HT-29 (cell line): Measurements from ENCODE around the gene ANKRD44. TPM values are rescaled to one million over a fixed set of nuclear protein-coding genes. Genes with fewer than 3 reads are reported as not detected.
"Not testable (repeated sequence)": the region's sequence is repeated elsewhere in the genome, so short reads cannot be mapped to it uniquely, and the experiment has no call there.

Source experiments
- DNase-seq: peaks from one replicate; pipeline ENCODE4 v3.0.0-alpha.2; 2015; ENCODE audit warnings: low spot score
- total RNA-seq: library from RNA; depleted of rRNA; stranded (reverse); fragments of >200 nt; shearing (Covaris generic); gene quantifications from 2 replicates; pipeline ENCODE4 v1.2.3, GENCODE V29; 2014; rRNA removed

ANKRD44 gene
- 1.9 and 2.8 TPM in 2 replicates for total RNA-seq

GRCh38 chr2:197310271-197310985 lies at the start of gene ANKRD44:
Gene ANKRD44 (minus strand): TSS chr2:197310780. CDS start chr2:197310604, 176 bp downstream.
- peak; percentile 79 for DNase-seq

- DNase-seq = no peak
Observed at GRCh38 chr2:197359859-197360258, 49.3 kb upstream of the ANKRD44 start.

GRCh38 chr2:197358931-197359330 lies 48.4 kb upstream of the ANKRD44 start:
- no peak for DNase-seq

- no peak for DNase-seq
Observed at GRCh38 chr2:197357986-197358385, 47.4 kb upstream of the ANKRD44 start.

- no peak for DNase-seq
Observed at GRCh38 chr2:197356136-197356535, 45.6 kb upstream of the ANKRD44 start.

- no peak for DNase-seq
Observed at GRCh38 chr2:197354169-197354558, 43.6 kb upstream of the ANKRD44 start.

GRCh38 chr2:197353393-197354168 lies 43.0 kb upstream of the ANKRD44 start:
- no peak for DNase-seq

- no peak for DNase-seq
Observed at GRCh38 chr2:197349699-197350098, 39.1 kb upstream of the ANKRD44 start.

GRCh38 chr2:197348721-197349360 lies 38.3 kb upstream of the ANKRD44 start:
- DNase-seq = no peak

- DNase-seq = no peak
Observed at GRCh38 chr2:197345846-197346370, 35.3 kb upstream of the ANKRD44 start.

- not testable (repeated sequence) for DNase-seq
Observed at GRCh38 chr2:197343968-197344367, 33.4 kb upstream of the ANKRD44 start.

GRCh38 chr2:197340591-197340990 lies 30.0 kb upstream of the ANKRD44 start:
- DNase-seq = no peak

- no peak for DNase-seq
Observed at GRCh38 chr2:197339496-197340220, 29.1 kb upstream of the ANKRD44 start.

GRCh38 chr2:197339016-197339415 lies 28.4 kb upstream of the ANKRD44 start:
- DNase-seq = no peak

GRCh38 chr2:197332641-197333040 lies 22.1 kb upstream of the ANKRD44 start:
- no peak for DNase-seq

- DNase-seq = no peak
Observed at GRCh38 chr2:197328461-197328860, 17.9 kb upstream of the ANKRD44 start.

- no peak for DNase-seq
Observed at GRCh38 chr2:197327472-197328098, 17.0 kb upstream of the ANKRD44 start.

- no peak for DNase-seq
Observed at GRCh38 chr2:197327073-197327471, 16.5 kb upstream of the ANKRD44 start.

GRCh38 chr2:197324801-197325200 lies 14.2 kb upstream of the ANKRD44 start:
- DNase-seq = no peak

GRCh38 chr2:197322724-197323720 lies 12.4 kb upstream of the ANKRD44 start:
- DNase-seq = no peak
